IMR-90 (cell line): ENCODE measurements around the gene LHPP. TPM values are rescaled to one million over a fixed set of nuclear protein-coding genes. Genes with fewer than 3 reads are reported as not detected.

ENCODE experiments used
- ATAC-seq: fragments of 200-7000 bp; cut with Tn5 transposase; 2 replicates; pipeline ENCODE4 v1.9.1; 2020; ENCODE audit warnings: low read depth, mild to moderate bottlenecking, moderate library complexity
- BruUV-seq: library from RNA; stranded (reverse); fragments of 400-500 nt; replicated peaks from 2 replicates; lab custom pipeline; 2021; lab: Mats Ljungman, UMichigan
- CTCF ChIA-PET: fragments of 300-600 bp; formaldehyde crosslinking; extraction: SDS; loops from one replicate; lab custom pipeline; 2021; ENCODE audit warnings: antibody characterized with exemption; lab: Yijun Ruan, JAX
- POLR2A ChIA-PET: fragments of 300-600 bp; sonication (Branson Sonifier 250); formaldehyde crosslinking; loops from one replicate; lab custom pipeline; 2022; ENCODE audit warnings: antibody characterized with exemption; ENCODE audit not compliant: unreplicated experiment; lab: Charles Lee
- DNase-seq: peaks from one replicate; pipeline ENCODE4 v3.0.0; 2013
- H2AFZ ChIP-seq: replicated peaks from 2 replicates; pipeline ENCODE3; 2013; ENCODE audit warnings: low read length, mild to moderate bottlenecking; ENCODE audit not compliant: poor library complexity
- H2AK5ac ChIP-seq: 2 replicates; pipeline ENCODE4 v1.6.1; 2013; ENCODE audit warnings: low read depth, low read length, inconsistent platforms
- H2AK9ac ChIP-seq: replicated peaks from 2 replicates; pipeline ENCODE3; 2013; ENCODE audit warnings: mild to moderate bottlenecking, low read depth, low read length, moderate library complexity; ENCODE audit not compliant: poor library complexity
- H2BK120ac ChIP-seq: 2 replicates; pipeline ENCODE4 v1.6.1; 2013; ENCODE audit warnings: low read depth, low read length, inconsistent platforms
- H2BK15ac ChIP-seq: 3 replicates; pipeline ENCODE4 v1.6.1; 2013; ENCODE audit warnings: low read depth, low read length, inconsistent platforms
- H2BK20ac ChIP-seq: 2 replicates; pipeline ENCODE4 v1.6.1; 2013; ENCODE audit warnings: low read depth, mild to moderate bottlenecking, inconsistent platforms, low read length, moderate library complexity
- H2BK5ac ChIP-seq: 2 replicates; pipeline ENCODE4 v1.6.1; 2013; ENCODE audit warnings: mild to moderate bottlenecking, low read depth, low read length, inconsistent platforms; ENCODE audit not compliant: poor library complexity, severe bottlenecking
- H3K14ac ChIP-seq: replicated peaks from 2 replicates; pipeline ENCODE4 v1.6.1; 2013; ENCODE audit warnings: low read depth, low read length, inconsistent platforms
- H3K18ac ChIP-seq: 2 replicates; pipeline ENCODE4 v1.6.1; 2013; ENCODE audit warnings: low read depth, low read length, control low read depth
- H3K23ac ChIP-seq: 2 replicates; pipeline ENCODE4 v1.6.1; 2013; ENCODE audit warnings: low read depth, low read length, inconsistent platforms
- H3K27ac ChIP-seq: 2 replicates; pipeline ENCODE4 v1.5.1; 2013; ENCODE audit warnings: mild to moderate bottlenecking, control low read depth, low read length; ENCODE audit not compliant: insufficient read depth
- H3K27me3 ChIP-seq: 2 replicates; pipeline ENCODE4 v1.6.1; 2013; ENCODE audit warnings: low read length; ENCODE audit not compliant: control insufficient read depth, insufficient read depth
- H3K36me3 ChIP-seq: 2 replicates; pipeline ENCODE4 v1.6.1; 2013; ENCODE audit warnings: low read length, mixed read lengths; ENCODE audit not compliant: control insufficient read depth, insufficient read depth
- H3K4ac ChIP-seq: 2 replicates; pipeline ENCODE4 v1.6.1; 2013; ENCODE audit warnings: low read depth, low read length, inconsistent platforms
- H3K4me1 ChIP-seq: 2 replicates; pipeline ENCODE4 v1.6.1; 2013; ENCODE audit warnings: low read length, mixed read lengths; ENCODE audit not compliant: control insufficient read depth, insufficient read depth
- H3K4me2 ChIP-seq: 2 replicates; pipeline ENCODE4 v1.6.1; 2013; ENCODE audit warnings: low read depth, mild to moderate bottlenecking, control low read depth, low read length, moderate library complexity
- H3K4me3 ChIP-seq: 2 replicates; pipeline ENCODE4 v1.5.1; 2013; ENCODE audit warnings: low read depth, mild to moderate bottlenecking, control low read depth, low read length, moderate library complexity; ENCODE audit not compliant: insufficient read depth
- H3K56ac ChIP-seq: 2 replicates; pipeline ENCODE4 v1.6.1; 2013; ENCODE audit warnings: low read length, inconsistent platforms; ENCODE audit not compliant: insufficient read depth; ENCODE audit errors: extremely low read depth
- H3K79me1 ChIP-seq, 2 experiments: 2 replicates each; pipeline ENCODE4 v1.6.1; 2013; ENCODE audit warnings: low read length in 2 of 2, inconsistent platforms in 1 of 2, low read depth in 1 of 2
- H3K9ac ChIP-seq: 2 replicates; pipeline ENCODE4 v1.6.1; 2013; ENCODE audit warnings: low read depth, low read length, control low read depth
- H3K9me1 ChIP-seq: 2 replicates; pipeline ENCODE4 v1.6.1; 2013; ENCODE audit warnings: low read length, inconsistent platforms; ENCODE audit not compliant: insufficient read depth
- H3K9me3 ChIP-seq: 2 replicates; pipeline ENCODE4 v1.6.1; 2013; ENCODE audit warnings: low read length; ENCODE audit not compliant: control insufficient read depth, insufficient read depth
- H4K20me1 ChIP-seq: 2 replicates; pipeline ENCODE4 v1.6.1; 2013; ENCODE audit warnings: low read length, inconsistent platforms; ENCODE audit not compliant: insufficient read depth
- H4K5ac ChIP-seq: 2 replicates; pipeline ENCODE4 v1.6.1; 2013; ENCODE audit warnings: mild to moderate bottlenecking, low read depth, low read length, control low read depth
- H4K8ac ChIP-seq, 2 experiments: 2 replicates each; pipeline ENCODE4 v1.6.1; 2013; ENCODE audit warnings: low read depth in 2 of 2, low read length in 2 of 2, control low read depth in 1 of 2, inconsistent platforms in 1 of 2
- H4K91ac ChIP-seq: 2 replicates; pipeline ENCODE4 v1.6.1; 2013; ENCODE audit warnings: low read depth, low read length, inconsistent platforms; ENCODE audit not compliant: insufficient read depth
- BHLHE40 ChIP-seq: fragments of 150-350 bp; IDR thresholded peaks from 2 replicates; pipeline ENCODE4 v1.6.1; 2016; ENCODE audit warnings: mild to moderate bottlenecking, low read depth, low read length
- CEBPB ChIP-seq: IDR thresholded peaks from 2 replicates; pipeline ENCODE4 v1.6.1; 2012; ENCODE audit warnings: low read depth, low read length, improper control_type of control experiment
- CHD1 ChIP-seq: IDR thresholded peaks from 2 replicates; pipeline ENCODE4 v1.6.1; 2012; ENCODE audit warnings: low read depth, low read length, improper control_type of control experiment
- MAZ ChIP-seq: IDR thresholded peaks from 2 replicates; pipeline ENCODE4 v1.6.1; 2012; ENCODE audit warnings: low read depth, mild to moderate bottlenecking, low read length, improper control_type of control experiment, moderate library complexity, borderline replicate concordance
- MXI1 ChIP-seq: IDR thresholded peaks from 2 replicates; pipeline ENCODE4 v1.6.1; 2012; ENCODE audit warnings: low read depth, mild to moderate bottlenecking, low read length, moderate library complexity, borderline replicate concordance
- NFE2L2 ChIP-seq: fragments of 150-350 bp; IDR thresholded peaks from 2 replicates; pipeline ENCODE4 v1.6.1; 2016; ENCODE audit warnings: low read depth, mild to moderate bottlenecking, low read length
- POLR2A ChIP-seq: IDR thresholded peaks from 2 replicates; pipeline ENCODE4 v1.6.1; 2012; ENCODE audit warnings: mild to moderate bottlenecking, low read depth, low read length
- SMC3 ChIP-seq: fragments of 150-350 bp; IDR thresholded peaks from 2 replicates; pipeline ENCODE4 v1.6.1; 2016; ENCODE audit warnings: low read depth, mild to moderate bottlenecking, antibody characterized with exemption, low read length, moderate library complexity
- WGBS, 2 experiments: methylation state at CpG; one replicate each; pipeline versions ENCODE4 v1.1.5 to v1.1.7; 2013; ENCODE audit warnings: missing lambda C conversion rate in 2 of 2; ENCODE audit not compliant: insufficient read length in 1 of 2; ENCODE audit errors: extremely low coverage in 2 of 2; 5-methylcytosine and 5-hydroxymethylcytosine counted together
- dilution Hi-C: fragments of 300-500 bp; cut with HindIII; formaldehyde crosslinking; loops from one replicate; pipeline ENCODE4 v1.14.3; 2018; ENCODE audit warnings: low sequenced_read_pairs; ENCODE audit not compliant: unreplicated experiment
- in situ Hi-C: fragments of 300-500 bp; cut with MboI; formaldehyde crosslinking; loops from 3 replicates; pipeline ENCODE4 v1.14.3; 2019; ENCODE audit warnings: low sequenced_read_pairs, inconsistent platforms, mixed read lengths
- intact Hi-C: fragments of 100-400 bp; cut with micrococcal nuclease; formaldehyde crosslinking; loops from 2 replicates; pipeline ENCODE4 v1.10.0; 2022
- polyA plus RNA-seq, 3 experiments: library from polyadenylated mRNA; depleted of rRNA; stranded (reverse); fragments of >200 nt; gene quantifications; 2 replicates each; pipeline ENCODE4 v1.2.3, GENCODE V29; 2012; ENCODE audit warnings: low replicate concordance in 1 of 3
- total RNA-seq: library from RNA; depleted of rRNA; stranded (reverse); fragments of >200 nt; gene quantifications from 2 replicates; pipeline ENCODE4 v1.2.3, GENCODE V29; 2012
- TF ChIP-seq, protein P1 (sequence below): fragments of 150-350 bp; IDR thresholded peaks from 2 replicates; pipeline ENCODE4 v1.6.1; 2017; ENCODE audit warnings: mild to moderate bottlenecking, antibody characterized with exemption, low read length, low read depth
- TF ChIP-seq, protein P2 (sequence below): conservative IDR thresholded peaks from 2 replicates; pipeline ENCODE4 v1.5.1; 2012; ENCODE audit warnings: mild to moderate bottlenecking, low read depth, low read length, improper control_type of control experiment
- TF ChIP-seq, protein P3 (sequence below): fragments of 150-350 bp; IDR thresholded peaks from 2 replicates; pipeline ENCODE4 v1.6.1; 2016; ENCODE audit warnings: low read depth, mild to moderate bottlenecking, low read length, moderate library complexity, borderline replicate concordance

LHPP gene
- total and polyA plus RNA-seq, 2 of the 4 experiments (the other 2 are of a cell fraction), result 2.7 to 8.3 TPM

GRCh38 chr10:124625831-124626238 is 164.2 kb downstream of the LHPP start:
- WGBS, 2 experiments, result 95% methylated on average over 19 of the region's 23 CpGs; no CpG with 5 or more reads in 1 of the 2 experiments
- H4K5ac ChIP-seq, result no peak overlapping the region
- POLR2A ChIA-PET, result no interaction called here

More at GRCh38 chr10:124625831-124626238, 164.2 kb downstream of the LHPP start:
- CTCF ChIA-PET, result no interaction called here
- no peaks in the 10 kb centered on the region for H3K27me3 ChIP-seq
- no peak overlapping the region for H3K4me3 ChIP-seq
- dilution Hi-C loops, result no loop called here
- no peak overlapping the region for H4K8ac ChIP-seq
- H3K4ac ChIP-seq, result no peak overlapping the region
- no peak overlapping the region for H3K18ac ChIP-seq
- H2BK20ac ChIP-seq, result no peak overlapping the region
- no peaks in the 10 kb centered on the region for H3K4me1 ChIP-seq
- H4K91ac ChIP-seq, result no peak overlapping the region
- no peak overlapping the region for H3K56ac ChIP-seq
- no peaks in the 10 kb centered on the region for H3K9me3 ChIP-seq
- intact Hi-C loops, result no loop called here
- H4K20me1 ChIP-seq, result no peaks in the 10 kb centered on the region; the same call in none of the 2 replicates
- TF ChIP-seq, protein P1, sequence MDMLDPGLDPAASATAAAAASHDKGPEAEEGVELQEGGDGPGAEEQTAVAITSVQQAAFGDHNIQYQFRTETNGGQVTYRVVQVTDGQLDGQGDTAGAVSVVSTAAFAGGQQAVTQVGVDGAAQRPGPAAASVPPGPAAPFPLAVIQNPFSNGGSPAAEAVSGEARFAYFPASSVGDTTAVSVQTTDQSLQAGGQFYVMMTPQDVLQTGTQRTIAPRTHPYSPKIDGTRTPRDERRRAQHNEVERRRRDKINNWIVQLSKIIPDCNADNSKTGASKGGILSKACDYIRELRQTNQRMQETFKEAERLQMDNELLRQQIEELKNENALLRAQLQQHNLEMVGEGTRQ, result no peak
- TF ChIP-seq SMC3 (no peak), CEBPB (no peak), NFE2L2 (no peak), CHD1 (no peak), BHLHE40 (no peak), POLR2A (no peak), MAZ (no peak), MXI1 (no peak)
- TF ChIP-seq, protein P2, sequence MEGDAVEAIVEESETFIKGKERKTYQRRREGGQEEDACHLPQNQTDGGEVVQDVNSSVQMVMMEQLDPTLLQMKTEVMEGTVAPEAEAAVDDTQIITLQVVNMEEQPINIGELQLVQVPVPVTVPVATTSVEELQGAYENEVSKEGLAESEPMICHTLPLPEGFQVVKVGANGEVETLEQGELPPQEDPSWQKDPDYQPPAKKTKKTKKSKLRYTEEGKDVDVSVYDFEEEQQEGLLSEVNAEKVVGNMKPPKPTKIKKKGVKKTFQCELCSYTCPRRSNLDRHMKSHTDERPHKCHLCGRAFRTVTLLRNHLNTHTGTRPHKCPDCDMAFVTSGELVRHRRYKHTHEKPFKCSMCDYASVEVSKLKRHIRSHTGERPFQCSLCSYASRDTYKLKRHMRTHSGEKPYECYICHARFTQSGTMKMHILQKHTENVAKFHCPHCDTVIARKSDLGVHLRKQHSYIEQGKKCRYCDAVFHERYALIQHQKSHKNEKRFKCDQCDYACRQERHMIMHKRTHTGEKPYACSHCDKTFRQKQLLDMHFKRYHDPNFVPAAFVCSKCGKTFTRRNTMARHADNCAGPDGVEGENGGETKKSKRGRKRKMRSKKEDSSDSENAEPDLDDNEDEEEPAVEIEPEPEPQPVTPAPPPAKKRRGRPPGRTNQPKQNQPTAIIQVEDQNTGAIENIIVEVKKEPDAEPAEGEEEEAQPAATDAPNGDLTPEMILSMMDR, result no peak
- TF ChIP-seq, protein P3, sequence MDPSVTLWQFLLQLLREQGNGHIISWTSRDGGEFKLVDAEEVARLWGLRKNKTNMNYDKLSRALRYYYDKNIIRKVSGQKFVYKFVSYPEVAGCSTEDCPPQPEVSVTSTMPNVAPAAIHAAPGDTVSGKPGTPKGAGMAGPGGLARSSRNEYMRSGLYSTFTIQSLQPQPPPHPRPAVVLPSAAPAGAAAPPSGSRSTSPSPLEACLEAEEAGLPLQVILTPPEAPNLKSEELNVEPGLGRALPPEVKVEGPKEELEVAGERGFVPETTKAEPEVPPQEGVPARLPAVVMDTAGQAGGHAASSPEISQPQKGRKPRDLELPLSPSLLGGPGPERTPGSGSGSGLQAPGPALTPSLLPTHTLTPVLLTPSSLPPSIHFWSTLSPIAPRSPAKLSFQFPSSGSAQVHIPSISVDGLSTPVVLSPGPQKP, result no peak
- H3K79me1 ChIP-seq, result no peaks in the 10 kb centered on the region
- H2BK15ac ChIP-seq, result no peak overlapping the region
- no peak for DNase-seq
- H3K4me2 ChIP-seq, result no peak overlapping the region
- no peak overlapping the region for H2AFZ ChIP-seq
- no peak overlapping the region for H2AK5ac ChIP-seq
- no peak overlapping the region for H2BK5ac ChIP-seq
- H3K23ac ChIP-seq, result no peak overlapping the region
- H2BK120ac ChIP-seq, result no peak overlapping the region
- no peak overlapping the region for H3K27ac ChIP-seq
- H3K9ac ChIP-seq, result no peak overlapping the region
- no peak overlapping the region for H2AK9ac ChIP-seq
- no TSS peak for BruUV-seq
- H3K9me1 ChIP-seq, result no peaks in the 10 kb centered on the region; the same call in 1 of the 2 replicates
- no peak for ATAC-seq
- H3K14ac ChIP-seq, result no peak overlapping the region
- in situ Hi-C loops, result no loop called here
- peaks cover 2% of the 10 kb centered on the region; the same call in 1 of the 2 replicates for H3K36me3 ChIP-seq
